HCT116 (cell line): ENCODE measurements around the gene SLC51A. TPM values are rescaled to one million over a fixed set of nuclear protein-coding genes. Genes with fewer than 3 reads are reported as not detected.

Experiments used
- ATAC-seq: fragments of 200-7000 bp; cut with Tn5 transposase; 2 replicates; pipeline ENCODE4 v1.9.1; 2020; ENCODE audit warnings: mild to moderate bottlenecking, moderate library complexity
- BruUV-seq: library from RNA; stranded (reverse); fragments of 400-500 nt; replicated peaks from 2 replicates; lab custom pipeline; 2021; lab: Mats Ljungman, UMichigan
- CTCF ChIA-PET: fragments of 300-600 bp; sonication (Branson Sonifier 250); formaldehyde crosslinking; loops from one replicate; lab custom pipeline; 2021; ENCODE audit warnings: antibody characterized with exemption; lab: Charles Lee
- POLR2A ChIA-PET: fragments of 300-600, 350-600 bp; sonication (Branson Sonifier 250); formaldehyde crosslinking; loops from one replicate; lab custom pipeline; 2021; ENCODE audit warnings: antibody characterized with exemption; lab: Charles Lee
- RAD21 ChIA-PET, 2 experiments: fragments of 300-600 bp; sonication (Branson Sonifier 250); formaldehyde crosslinking; loops; one replicate each; lab custom pipeline; 2023; ENCODE audit warnings: low total read pairs in 2 of 2; ENCODE audit not compliant: uncharacterized antibody in 2 of 2, unreplicated experiment in 2 of 2, low non-redundant PET in 1 of 2; lab: Charles Lee
- DNase-seq: peaks from one replicate; pipeline ENCODE4 v3.0.0-alpha.2; 2010; ENCODE audit warnings: low read depth, low spot score
- H2AFZ ChIP-seq: fragments of 200-600 bp; shearing (Covaris generic), sonication (generic); 2 replicates; pipeline ENCODE4 v1.6.1; 2017; ENCODE audit warnings: low read depth, mixed run types, mixed read lengths, antibody characterized with exemption, low read length; ENCODE audit not compliant: poor library complexity, severe bottlenecking
- H3K27ac ChIP-seq: 2 replicates; pipeline ENCODE4 v1.5.1; 2012; ENCODE audit warnings: low read depth, low read length
- H3K27me3 ChIP-seq: fragments of 200-600 bp; sonication (generic); 2 replicates; pipeline ENCODE4 v1.6.1; 2016; ENCODE audit warnings: mixed run types, low read length, mixed read lengths; ENCODE audit not compliant: insufficient read depth
- H3K36me3 ChIP-seq, 2 experiments: fragments of 200-500 bp in 1 of 2; fragments of 200-600 bp in 1 of 2; sonication (Bioruptor generic) in 1 of 2; sonication (generic) in 1 of 2; 2 replicates each; pipeline versions ENCODE4 v1.5.1 to v1.6.1; 2014 to 2016; ENCODE audit warnings: low read length in 2 of 2, inconsistent platforms in 1 of 2, mixed read lengths in 1 of 2, mixed run types in 1 of 2; ENCODE audit not compliant: insufficient read depth in 2 of 2, control insufficient read depth in 1 of 2
- H3K4me1 ChIP-seq, 2 experiments: fragments of 200-600 bp in 1 of 2; sonication (generic) in 1 of 2; 2 replicates each; pipeline versions ENCODE4 v1.5.1 to v1.6.1; 2012 to 2017; ENCODE audit warnings: low read length in 2 of 2, inconsistent platforms in 1 of 2, mild to moderate bottlenecking in 1 of 2, mixed read lengths in 1 of 2, mixed run types in 1 of 2, moderate library complexity in 1 of 2; ENCODE audit not compliant: insufficient read depth in 2 of 2, control insufficient read depth in 1 of 2
- H3K4me2 ChIP-seq: fragments of 200-600 bp; sonication (generic); 2 replicates; pipeline ENCODE4 v1.6.1; 2017; ENCODE audit warnings: mixed run types, low read length, mixed read lengths
- H3K4me3 ChIP-seq, 2 experiments: fragments of 200-600 bp in 1 of 2; sonication (generic) in 1 of 2; replicated peaks in 1 of 2; 2 replicates each; pipeline ENCODE4 v1.5.1; 2011 to 2016; ENCODE audit warnings: low read length in 2 of 2, control low read depth in 1 of 2, low read depth in 1 of 2, mild to moderate bottlenecking in 1 of 2, mixed read lengths in 1 of 2, mixed run types in 1 of 2
- H3K79me2 ChIP-seq: fragments of 200-600 bp; sonication (generic); 2 replicates; pipeline ENCODE4 v1.6.1; 2017; ENCODE audit warnings: mild to moderate bottlenecking, mixed run types, low read length, moderate library complexity, mixed read lengths; ENCODE audit not compliant: insufficient read depth
- H3K9ac ChIP-seq: fragments of 200-600 bp; sonication (generic); 2 replicates; pipeline ENCODE4 v1.6.1; 2016; ENCODE audit warnings: low read length, mixed read lengths
- H3K9me2 ChIP-seq: fragments of 200-600 bp; sonication (generic), shearing (Covaris generic); 2 replicates; pipeline ENCODE4 v1.6.1; 2017; ENCODE audit warnings: mixed run types, mild to moderate bottlenecking, moderate library complexity; ENCODE audit not compliant: insufficient read depth
- H3K9me3 ChIP-seq, 2 experiments: fragments of 200-500 bp in 1 of 2; fragments of 200-600 bp in 1 of 2; sonication (Bioruptor generic) in 1 of 2; sonication (generic) in 1 of 2; 2 replicates each; pipeline ENCODE4 v1.6.1; 2014 to 2017; ENCODE audit warnings: low read length in 2 of 2, mixed read lengths in 2 of 2, inconsistent platforms in 1 of 2, low read depth in 1 of 2, mild to moderate bottlenecking in 1 of 2, mixed run types in 1 of 2, moderate library complexity in 1 of 2; ENCODE audit not compliant: control insufficient read depth in 1 of 2, insufficient read depth in 1 of 2
- H4K20me1 ChIP-seq: fragments of 200-600 bp; sonication (generic), shearing (Covaris generic); 2 replicates; pipeline ENCODE4 v1.6.1; 2017; ENCODE audit warnings: mixed run types, mild to moderate bottlenecking, moderate library complexity; ENCODE audit not compliant: insufficient read depth
- ATF3 ChIP-seq: IDR thresholded peaks from 2 replicates; pipeline ENCODE4 v1.6.1; 2012
- CBX3 ChIP-seq: IDR thresholded peaks from 2 replicates; pipeline ENCODE4 v1.6.1; 2012; ENCODE audit warnings: low read depth
- CEBPB ChIP-seq: IDR thresholded peaks from 2 replicates; pipeline ENCODE4 v1.6.1; 2012; ENCODE audit warnings: low read depth
- MAX ChIP-seq: IDR thresholded peaks from 2 replicates; pipeline ENCODE4 v1.6.1; 2012
- POLR2A ChIP-seq: IDR thresholded peaks from 2 replicates; pipeline ENCODE4 v1.7.0; 2011; ENCODE audit warnings: borderline replicate concordance; ENCODE audit not compliant: insufficient read depth, insufficient read length; ENCODE audit errors: extremely low read depth
- POLR2AphosphoS5 ChIP-seq: IDR thresholded peaks from 2 replicates; pipeline ENCODE4 v1.6.1; 2011; ENCODE audit warnings: mild to moderate bottlenecking, low read depth, low read length, moderate library complexity
- RAD21 ChIP-seq: IDR thresholded peaks from 2 replicates; pipeline ENCODE4 v1.6.1; 2012; ENCODE audit warnings: low read depth, mild to moderate bottlenecking
- SP1 ChIP-seq: IDR thresholded peaks from 2 replicates; pipeline ENCODE4 v1.6.1; 2012; ENCODE audit warnings: low read depth
- TCF7L2 ChIP-seq: IDR thresholded peaks from 2 replicates; pipeline ENCODE4 v1.7.0; 2011; ENCODE audit warnings: borderline replicate concordance, inconsistent platforms; ENCODE audit not compliant: insufficient read depth, insufficient read length; ENCODE audit errors: extremely low read depth
- YY1 ChIP-seq: IDR thresholded peaks from 2 replicates; pipeline ENCODE4 v1.6.1; 2011; ENCODE audit warnings: low read length, low read depth, moderate library complexity, mild to moderate bottlenecking; ENCODE audit not compliant: insufficient replicate concordance; ENCODE audit errors: extremely low read depth
- ZBTB33 ChIP-seq: IDR thresholded peaks from 2 replicates; pipeline ENCODE4 v1.6.1; 2011; ENCODE audit warnings: mild to moderate bottlenecking, low read length, moderate library complexity; ENCODE audit not compliant: insufficient replicate concordance; ENCODE audit errors: extremely low read depth
- intact Hi-C: fragments of 100-400 bp; cut with micrococcal nuclease; formaldehyde crosslinking; loops from 2 replicates; pipeline ENCODE4 v1.10.0; 2022
- total RNA-seq: library from RNA; stranded (reverse); gene quantifications from one replicate; pipeline ENCODE4 v1.2.1, GENCODE V29; 2021; ENCODE audit not compliant: unreplicated experiment

The SLC51A gene
- total RNA-seq, 1 experiment from 2014 or later, result not detected

GRCh38 chr3:196215493-196216020 is 777 bp upstream of the SLC51A start:
- Histone ChIP-seq H4K20me1 (no peaks in the 10 kb centered on the region), H3K9ac (no peak overlapping the region), H3K36me3 (no peaks in the 10 kb centered on the region), H3K27ac (no peak overlapping the region), H3K4me2 (no peak overlapping the region), H3K4me1 (no peaks in the 10 kb centered on the region), H2AFZ (no peak overlapping the region), H3K79me2 (no peaks in the 10 kb centered on the region), H3K9me3 (no peaks in the 10 kb centered on the region), H3K27me3 (no peaks in the 10 kb centered on the region), H3K9me2 (no peaks in the 10 kb centered on the region), H3K4me3 (no peak overlapping the region)
- intact Hi-C loops, result no loop called here
- BruUV-seq, result no TSS peak
- ChIA-PET CTCF (no interaction called here), RAD21 (no interaction called here), POLR2A (no interaction called here)
- no peak for TF ChIP-seq MAX
- no peak for TF ChIP-seq ATF3
- TF ChIP-seq SP1, result no peak
- no peak for TF ChIP-seq YY1
- no peak for TF ChIP-seq POLR2AphosphoS5
- TF ChIP-seq CBX3, result no peak
- no peak for TF ChIP-seq RAD21
- no peak for TF ChIP-seq TCF7L2
- no peak for TF ChIP-seq ZBTB33
- no peak for TF ChIP-seq POLR2A
- no peak for TF ChIP-seq CEBPB
- ATAC-seq, result no peak
- DNase-seq, result no peak
